H1 (cell line): ENCODE data around the gene LNX2. TPM values are rescaled to one million over a fixed set of nuclear protein-coding genes. Genes with fewer than 3 reads are reported as not detected.

ENCODE experiments used
- CTCF ChIA-PET: fragments of 300-600 bp; sonication (Branson Sonifier 250); formaldehyde crosslinking; loops from one replicate; lab custom pipeline; 2021; ENCODE audit not compliant: partially characterized antibody; lab: Charles Lee
- POLR2A ChIA-PET: fragments of 300-600 bp; sonication (Branson Sonifier 250); formaldehyde crosslinking; loops from one replicate; lab custom pipeline; 2021; ENCODE audit warnings: inconsistent platforms; ENCODE audit not compliant: partially characterized antibody; lab: Charles Lee
- DNase-seq, 2 experiments: peaks; one replicate each; pipeline versions ENCODE4 v3.0.0 to v3.0.0-alpha.2; 2010 to 2022; ENCODE audit warnings: low spot score in 2 of 2, low read depth in 1 of 2, mixed read lengths in 1 of 2
- FAIRE-seq: peaks from 2 replicates; lab custom pipeline; 2011; peaks lifted over from hg19 to GRCh38; lab: Jason Lieb, UNC
- H2AFZ ChIP-seq: 2 replicates; pipeline ENCODE4 v1.8.1; 2012; ENCODE audit warnings: low read length, inconsistent platforms
- H2AK5ac ChIP-seq: 2 replicates; pipeline ENCODE4 v1.6.1; 2013; ENCODE audit warnings: low read depth, low read length
- H2BK120ac ChIP-seq: replicated peaks from 2 replicates; pipeline ENCODE3; 2013; ENCODE audit warnings: low read depth, low read length, inconsistent platforms
- H2BK12ac ChIP-seq: 2 replicates; pipeline ENCODE4 v1.6.1; 2013; ENCODE audit warnings: low read depth, low read length
- H2BK15ac ChIP-seq: 2 replicates; pipeline ENCODE4 v1.6.1; 2013; ENCODE audit warnings: low read length
- H2BK20ac ChIP-seq: 2 replicates; pipeline ENCODE4 v1.6.1; 2013; ENCODE audit warnings: low read length
- H2BK5ac ChIP-seq: 2 replicates; pipeline ENCODE4 v1.6.1; 2013; ENCODE audit warnings: low read depth, low read length
- H3K14ac ChIP-seq: 2 replicates; pipeline ENCODE4 v1.6.1; 2013; ENCODE audit warnings: inconsistent platforms; ENCODE audit not compliant: insufficient read length
- H3K18ac ChIP-seq: 2 replicates; pipeline ENCODE4 v1.6.1; 2013; ENCODE audit warnings: low read length; ENCODE audit errors: extremely low read depth
- H3K23ac ChIP-seq: 2 replicates; pipeline ENCODE4 v1.6.1; 2013; ENCODE audit warnings: inconsistent platforms; ENCODE audit not compliant: insufficient read length
- H3K23me2 ChIP-seq: 2 replicates; pipeline ENCODE4 v1.6.1; 2013; ENCODE audit warnings: low read depth, low read length
- H3K27ac ChIP-seq: 2 replicates; pipeline ENCODE4 v1.6.1; 2011; ENCODE audit warnings: low read depth, low read length, inconsistent platforms
- H3K27me3 ChIP-seq, 4 experiments: replicated peaks in 1 of 4; 1 replicate in 1 of 4; 2 replicates in 3 of 4; pipeline versions ENCODE4 v1.6.1 to v1.8.1; 2011 to 2013; ENCODE audit warnings: low read length in 3 of 4, mild to moderate bottlenecking in 3 of 4, inconsistent platforms in 2 of 4, mixed read lengths in 2 of 4, moderate library complexity in 1 of 4; ENCODE audit not compliant: control insufficient read depth in 3 of 4, insufficient read depth in 3 of 4; ENCODE audit errors: extremely low read depth in 1 of 4
- H3K36me3 ChIP-seq, 4 experiments: 2 replicates each; pipeline versions ENCODE4 v1.6.1 to v1.8.1; 2011 to 2013; ENCODE audit warnings: mild to moderate bottlenecking in 4 of 4, low read length in 3 of 4, moderate library complexity in 2 of 4, control low read depth in 1 of 4, inconsistent platforms in 1 of 4; ENCODE audit not compliant: insufficient read depth in 4 of 4, control insufficient read depth in 2 of 4
- H3K4ac ChIP-seq: replicated peaks from 2 replicates; pipeline ENCODE3; 2013; ENCODE audit warnings: low read length, low read depth, mixed read lengths, inconsistent platforms; ENCODE audit not compliant: insufficient read length
- H3K4me1 ChIP-seq, 4 experiments: replicated peaks in 1 of 4; 1 replicate in 1 of 4; 2 replicates in 3 of 4; pipeline versions ENCODE4 v1.6.1 to v1.8.1; 2011 to 2013; ENCODE audit warnings: low read length in 3 of 4, inconsistent platforms in 2 of 4, mixed read lengths in 1 of 4; ENCODE audit not compliant: insufficient read depth in 4 of 4, control insufficient read depth in 3 of 4
- H3K4me2 ChIP-seq, 2 experiments: 2 replicates each; pipeline versions ENCODE4 v1.6.1 to v1.8.1; 2011 to 2013; ENCODE audit warnings: low read depth in 2 of 2, low read length in 2 of 2, control low read depth in 1 of 2, inconsistent platforms in 1 of 2, mild to moderate bottlenecking in 1 of 2; ENCODE audit not compliant: insufficient read depth in 1 of 2
- H3K4me3 ChIP-seq, 4 experiments: fragments of 200-600, 300-600 bp in 1 of 4; sonication (generic), shearing (Covaris generic), sonication (Bioruptor Twin) in 1 of 4; 2 replicates each; pipeline versions ENCODE4 v1.5.1 to v1.8.1; 2011 to 2016; ENCODE audit warnings: low read length in 4 of 4, low read depth in 3 of 4, control low read depth in 2 of 4, inconsistent platforms in 2 of 4, mild to moderate bottlenecking in 2 of 4, mixed read lengths in 1 of 4, moderate library complexity in 1 of 4; ENCODE audit not compliant: insufficient read depth in 2 of 4; ENCODE audit errors: extremely low read depth in 1 of 4
- H3K56ac ChIP-seq: replicated peaks from 2 replicates; pipeline ENCODE3; 2013; ENCODE audit warnings: low read depth, mild to moderate bottlenecking, mixed read lengths, low read length, inconsistent platforms; ENCODE audit not compliant: insufficient read length
- H3K79me1 ChIP-seq: 2 replicates; pipeline ENCODE4 v1.6.1; 2013; ENCODE audit warnings: low read depth, low read length, control low read depth
- H3K79me2 ChIP-seq, 2 experiments: 2 replicates each; pipeline versions ENCODE4 v1.6.1 to v1.8.1; 2012 to 2013; ENCODE audit warnings: low read length in 2 of 2, mild to moderate bottlenecking in 2 of 2, inconsistent platforms in 1 of 2; ENCODE audit not compliant: insufficient read depth in 2 of 2, control insufficient read depth in 1 of 2
- H3K9ac ChIP-seq, 4 experiments: replicated peaks in 1 of 4; 1 replicate in 1 of 4; 2 replicates in 3 of 4; pipeline versions ENCODE4 v1.6.1 to v1.8.1; 2011 to 2013; ENCODE audit warnings: low read depth in 3 of 4, low read length in 3 of 4, control low read depth in 2 of 4, mild to moderate bottlenecking in 2 of 4, moderate library complexity in 2 of 4, inconsistent platforms in 1 of 4; ENCODE audit errors: extremely low read depth in 1 of 4
- H3K9me3 ChIP-seq, 2 experiments: 2 replicates each; pipeline versions ENCODE4 v1.6.1 to v1.8.1; 2012 to 2013; ENCODE audit warnings: mild to moderate bottlenecking in 2 of 2, moderate library complexity in 2 of 2, control low read depth in 1 of 2, inconsistent platforms in 1 of 2, low read depth in 1 of 2, low read length in 1 of 2, mixed read lengths in 1 of 2; ENCODE audit not compliant: insufficient read depth in 2 of 2
- H4K20me1 ChIP-seq, 2 experiments: replicated peaks in 1 of 2; 2 replicates each; pipeline versions ENCODE3 to v1.8.1; 2011 to 2013; ENCODE audit warnings: inconsistent platforms in 2 of 2, low read length in 2 of 2, mild to moderate bottlenecking in 1 of 2; ENCODE audit not compliant: insufficient read depth in 2 of 2, control insufficient read depth in 1 of 2
- H4K5ac ChIP-seq: 2 replicates; pipeline ENCODE4 v1.6.1; 2013; ENCODE audit warnings: low read length, low read depth, mixed read lengths, inconsistent platforms; ENCODE audit not compliant: insufficient read length
- H4K8ac ChIP-seq: 2 replicates; pipeline ENCODE4 v1.8.0; 2013; ENCODE audit warnings: mild to moderate bottlenecking, moderate library complexity, low read length, inconsistent platforms; ENCODE audit not compliant: insufficient read depth; ENCODE audit errors: extremely low read depth
- H4K91ac ChIP-seq: replicated peaks from 2 replicates; pipeline ENCODE3; 2013; ENCODE audit warnings: low read length, mixed read lengths, inconsistent platforms; ENCODE audit not compliant: insufficient read length
- ATF2 ChIP-seq: IDR thresholded peaks from 2 replicates; pipeline ENCODE4 v1.6.1; 2012; ENCODE audit warnings: low read length, inconsistent platforms
- BCL11A ChIP-seq, 2 experiments: IDR thresholded peaks; one replicate each; pipeline ENCODE4 v1.6.1; 2011; ENCODE audit warnings: low read depth in 2 of 2, low read length in 2 of 2, mild to moderate bottlenecking in 2 of 2
- CEBPB ChIP-seq: IDR thresholded peaks from 2 replicates; pipeline ENCODE4 v1.6.1; 2012; ENCODE audit warnings: low read depth, low read length
- GTF2F1 ChIP-seq: IDR thresholded peaks from 2 replicates; pipeline ENCODE4 v1.6.1; 2012; ENCODE audit warnings: low read depth, low read length, improper control_type of control experiment, borderline replicate concordance
- NANOG ChIP-seq: IDR thresholded peaks from 2 replicates; pipeline ENCODE4 v1.6.1; 2011; ENCODE audit warnings: low read length, low read depth, mild to moderate bottlenecking, inconsistent platforms; ENCODE audit not compliant: insufficient read depth, poor library complexity, severe bottlenecking
- RBBP5 ChIP-seq: IDR thresholded peaks from 2 replicates; pipeline ENCODE4 v1.7.1; 2012; ENCODE audit warnings: low read depth, mild to moderate bottlenecking, inconsistent platforms, low read length, moderate library complexity, borderline replicate concordance
- WGBS, 2 experiments: shearing (Covaris generic) in 1 of 2; methylation state at CpG; one replicate each; pipeline versions ENCODE4 v1.1.6 to v1.1.7; 2013 to 2015; ENCODE audit warnings: low lambda C conversion rate in 2 of 2, mixed read lengths in 2 of 2, inconsistent platforms in 1 of 2, low coverage in 1 of 2, missing lambda C conversion rate in 1 of 2; ENCODE audit not compliant: insufficient replicate concordance in 2 of 2, insufficient coverage in 1 of 2, insufficient read length in 1 of 2; ENCODE audit errors: extremely low coverage in 1 of 2, missing lambda C conversion rate in 1 of 2; 5-methylcytosine and 5-hydroxymethylcytosine counted together
- polyA plus RNA-seq, 7 experiments: library from polyadenylated mRNA; depleted of rRNA in 3 of 7; stranded (reverse) in 5 of 7; unstranded in 2 of 7; fragments of >200 nt in 5 of 7; fragments of 200-250 nt in 2 of 7; gene quantifications; 1 replicate in 5 of 7; 2 replicates in 1 of 7; 4 replicates in 1 of 7; pipeline versions ENCODE4 v1.2.1 to v1.2.3, GENCODE V29; 2011 to 2013; ENCODE audit warnings: missing spikeins in 2 of 7, mixed read lengths in 2 of 7
- total RNA-seq: library from RNA; stranded (reverse); fragmentation: NEBNext Ultra II Directional; extraction: Animal tissue kit (Norgen Biotek cat#: 25700); gene quantifications from 2 replicates; pipeline ENCODE4 v1.2.1, GENCODE V29; 2021
- TF ChIP-seq, protein P1 (sequence below): IDR thresholded peaks from 2 replicates; pipeline ENCODE4 v1.6.1; 2011; ENCODE audit warnings: low read depth, mild to moderate bottlenecking, low read length; ENCODE audit not compliant: insufficient read depth
- TF ChIP-seq, protein P2 (sequence below), 3 experiments: IDR thresholded peaks; 1 replicate in 2 of 3; 2 replicates in 1 of 3; pipeline versions ENCODE4 v1.5.1 to v1.6.1; 2011; ENCODE audit warnings: low read length in 3 of 3, mild to moderate bottlenecking in 3 of 3, inconsistent platforms in 2 of 3, low read depth in 1 of 3, moderate library complexity in 1 of 3; ENCODE audit not compliant: insufficient read depth in 1 of 3; ENCODE audit errors: control extremely low read depth in 1 of 3

LNX2 gene
- total and polyA plus RNA-seq, 2 of the 8 experiments (the other 6 are each of a cell fraction or from before 2014, with no cell fraction given), result 6.4 to 13.9 TPM

DNA sequence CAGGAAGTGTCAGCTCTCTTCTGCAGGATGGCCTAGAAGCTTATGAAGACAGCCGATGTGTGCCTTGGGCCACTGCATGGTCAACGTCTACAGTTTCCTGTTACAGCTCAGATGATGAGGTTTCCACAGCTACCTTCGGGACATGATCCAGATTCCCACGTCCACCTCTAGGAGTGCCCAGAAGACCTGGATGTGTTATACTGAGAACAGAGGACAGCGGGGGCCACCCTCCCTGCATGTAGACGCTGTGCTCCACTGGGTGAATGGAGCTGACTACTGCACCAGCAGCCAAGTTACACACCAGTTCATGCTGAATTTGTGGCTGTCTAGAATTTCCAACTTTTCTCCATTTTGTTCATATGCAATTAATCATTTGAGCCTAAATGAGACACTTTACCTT lies 91.4 kb downstream of the LNX2 start:
- H3K4me3 ChIP-seq, result no peak overlapping the region
- no peak overlapping the region for H2BK5ac ChIP-seq
- no peak overlapping the region for H2AFZ ChIP-seq
- H3K56ac ChIP-seq, result no peak overlapping the region
- no peak overlapping the region for H4K5ac ChIP-seq
- no peak overlapping the region for H3K27ac ChIP-seq
- H3K4me1 ChIP-seq, result no peaks in the 10 kb centered on the region
- no peak overlapping the region for H3K23ac ChIP-seq
- no peak overlapping the region for H3K18ac ChIP-seq
- no peaks in the 10 kb centered on the region for H3K36me3 ChIP-seq
- no peaks in the 10 kb centered on the region for H4K20me1 ChIP-seq
- H3K79me2 ChIP-seq, result no peaks in the 10 kb centered on the region; a peak in 1 of 4 replicates
- H2AK5ac ChIP-seq, result no peak overlapping the region
- POLR2A ChIA-PET, result no interaction called here
- DNase-seq, result no peak
- H3K9me3 ChIP-seq, result no peaks in the 10 kb centered on the region
- H4K8ac ChIP-seq, result no peak overlapping the region
- H2BK120ac ChIP-seq, result no peak overlapping the region
- H2BK20ac ChIP-seq, result no peak overlapping the region
- H3K4me2 ChIP-seq, result no peak overlapping the region
- H3K79me1 ChIP-seq, result no peaks in the 10 kb centered on the region
- H3K4ac ChIP-seq, result no peak overlapping the region
- no peak overlapping the region for H2BK12ac ChIP-seq
- H3K9ac ChIP-seq, result no peak overlapping the region
- no peak for FAIRE-seq
- no peaks in the 10 kb centered on the region for H3K27me3 ChIP-seq
- H3K23me2 ChIP-seq, result no peaks in the 10 kb centered on the region
- CTCF ChIA-PET, result interaction anchor here (0.6 to 2.0 kb wide), 3 partner anchors 11 to 297 kb away, joined by 4 to 6 read pairs (median 4); no protein-coding TSS in a partner anchor
- H3K14ac ChIP-seq, result no peak overlapping the region
- H4K91ac ChIP-seq, result no peak overlapping the region
- WGBS, 2 experiments, result 93% methylated on average over 6 of the region's 6 CpGs; no CpG with 5 or more reads in 1 of the 2 experiments
- H2BK15ac ChIP-seq, result no peak overlapping the region
- no peak for TF ChIP-seq NANOG
- TF ChIP-seq, protein P1, sequence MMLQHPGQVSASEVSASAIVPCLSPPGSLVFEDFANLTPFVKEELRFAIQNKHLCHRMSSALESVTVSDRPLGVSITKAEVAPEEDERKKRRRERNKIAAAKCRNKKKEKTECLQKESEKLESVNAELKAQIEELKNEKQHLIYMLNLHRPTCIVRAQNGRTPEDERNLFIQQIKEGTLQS, result no peak
- no peak for TF ChIP-seq RBBP5
- TF ChIP-seq, protein P2, sequence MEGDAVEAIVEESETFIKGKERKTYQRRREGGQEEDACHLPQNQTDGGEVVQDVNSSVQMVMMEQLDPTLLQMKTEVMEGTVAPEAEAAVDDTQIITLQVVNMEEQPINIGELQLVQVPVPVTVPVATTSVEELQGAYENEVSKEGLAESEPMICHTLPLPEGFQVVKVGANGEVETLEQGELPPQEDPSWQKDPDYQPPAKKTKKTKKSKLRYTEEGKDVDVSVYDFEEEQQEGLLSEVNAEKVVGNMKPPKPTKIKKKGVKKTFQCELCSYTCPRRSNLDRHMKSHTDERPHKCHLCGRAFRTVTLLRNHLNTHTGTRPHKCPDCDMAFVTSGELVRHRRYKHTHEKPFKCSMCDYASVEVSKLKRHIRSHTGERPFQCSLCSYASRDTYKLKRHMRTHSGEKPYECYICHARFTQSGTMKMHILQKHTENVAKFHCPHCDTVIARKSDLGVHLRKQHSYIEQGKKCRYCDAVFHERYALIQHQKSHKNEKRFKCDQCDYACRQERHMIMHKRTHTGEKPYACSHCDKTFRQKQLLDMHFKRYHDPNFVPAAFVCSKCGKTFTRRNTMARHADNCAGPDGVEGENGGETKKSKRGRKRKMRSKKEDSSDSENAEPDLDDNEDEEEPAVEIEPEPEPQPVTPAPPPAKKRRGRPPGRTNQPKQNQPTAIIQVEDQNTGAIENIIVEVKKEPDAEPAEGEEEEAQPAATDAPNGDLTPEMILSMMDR (IDR thresholded peaks at IDR 0.05; ENCODE audit: control extremely low read depth in 1 of 3, insufficient read depth in 1 of 3, low read depth in 1 of 3, low read length in 3 of 3), result no peak
- no peak for TF ChIP-seq CEBPB
- no peak for TF ChIP-seq GTF2F1
- no peak for TF ChIP-seq BCL11A (IDR thresholded peaks at IDR 0.05; ENCODE audit: low read depth in 2 of 2, low read length in 2 of 2)
- TF ChIP-seq ATF2, result no peak
